T-cell (primary cell): ENCODE results near the gene VSNL1. TPM values are rescaled to one million over a fixed set of nuclear protein-coding genes. Genes with fewer than 3 reads are reported as not detected.

Source experiments
- ATAC-seq, 4 experiments: fragments of 200-7000 bp in 3 of 4; fragments of 150-1000 bp in 1 of 4; cut with Tn5 transposase; replicated peaks in 1 of 4; 1 replicate in 3 of 4; 2 replicates in 1 of 4; pipeline ENCODE4 v1.10.0; 2021; ENCODE audit warnings: moderate library complexity in 3 of 4, mild to moderate bottlenecking in 2 of 4, moderate number of reproducible peaks in 1 of 4
- CTCF ChIA-PET, 2 donors: fragments of 300-600 bp; sonication (Branson Sonifier 250); formaldehyde crosslinking; loops; one replicate each; lab custom pipeline; 2022; ENCODE audit warnings: antibody characterized with exemption in 2 of 2; lab: Charles Lee
- POLR2A ChIA-PET, 2 donors: fragments of 300-600 bp; sonication (Branson Sonifier 250); formaldehyde crosslinking; loops; one replicate each; lab custom pipeline; 2022; ENCODE audit warnings: antibody characterized with exemption in 2 of 2; lab: Charles Lee
- DNase-seq, 35 experiments: peaks; one replicate each; pipeline versions ENCODE4 v3.0.0 to v3.0.0-alpha.2; 2013 to 2023
- H3K27ac ChIP-seq: one replicate; pipeline ENCODE4 v1.5.1; 2013; ENCODE audit warnings: low read length
- H3K27me3 ChIP-seq, 2 experiments: replicated peaks in 1 of 2; 1 replicate in 1 of 2; 2 replicates in 1 of 2; pipeline versions ENCODE4 v1.6.1 to v1.7.0; 2013; ENCODE audit warnings: low read length in 1 of 2, mixed read lengths in 1 of 2; ENCODE audit not compliant: control insufficient read depth in 2 of 2, insufficient read depth in 2 of 2; ENCODE audit errors: extremely low read depth in 1 of 2
- H3K36me3 ChIP-seq, 2 donors: 1 replicate in 1 of 2; 2 replicates in 1 of 2; pipeline versions ENCODE4 v1.6.1 to v1.7.0; 2013; ENCODE audit warnings: low read length in 1 of 2; ENCODE audit not compliant: control insufficient read depth in 2 of 2, insufficient read depth in 1 of 2; ENCODE audit errors: extremely low read depth in 1 of 2
- H3K4me1 ChIP-seq, 2 experiments: 1 replicate in 1 of 2; 2 replicates in 1 of 2; pipeline versions ENCODE4 v1.6.1 to v1.7.0; 2013; ENCODE audit warnings: low read length in 2 of 2, mixed read lengths in 1 of 2; ENCODE audit not compliant: insufficient read depth in 2 of 2, control insufficient read depth in 1 of 2; ENCODE audit errors: extremely low read depth in 1 of 2
- H3K4me3 ChIP-seq, 2 donors: 1 replicate in 1 of 2; 2 replicates in 1 of 2; pipeline versions ENCODE4 v1.5.1 to v1.7.0; 2013; ENCODE audit warnings: mild to moderate bottlenecking in 2 of 2, low read length in 1 of 2, moderate library complexity in 1 of 2; ENCODE audit not compliant: control insufficient read depth in 1 of 2; ENCODE audit errors: extremely low read depth in 1 of 2
- H3K9me3 ChIP-seq: 2 replicates; pipeline ENCODE4 v1.7.0; 2013
- H3K27ac Mint-ChIP-seq, 2 donors: one replicate each; pipeline ENCODE4 v1.8.0; 2020 to 2021; ENCODE audit warnings: mild to moderate bottlenecking in 2 of 2, mixed read lengths in 2 of 2
- H3K27me3 Mint-ChIP-seq, 2 donors: one replicate each; pipeline ENCODE4 v1.8.0; 2021 to 2022; ENCODE audit warnings: mixed read lengths in 2 of 2
- H3K36me3 Mint-ChIP-seq: one replicate; pipeline ENCODE4 v1.8.0; 2021; ENCODE audit warnings: mixed read lengths
- H3K4me1 Mint-ChIP-seq, 3 donors: one replicate each; pipeline ENCODE4 v1.8.0; 2020 to 2022; ENCODE audit warnings: mixed read lengths in 3 of 3, mild to moderate bottlenecking in 1 of 3
- H3K4me3 Mint-ChIP-seq, 3 donors: one replicate each; pipeline ENCODE4 v1.8.0; 2020 to 2022; ENCODE audit warnings: mild to moderate bottlenecking in 3 of 3, mixed read lengths in 3 of 3, moderate library complexity in 3 of 3
- H3K9me3 Mint-ChIP-seq, 3 donors: one replicate each; pipeline ENCODE4 v1.8.0; 2020 to 2022; ENCODE audit warnings: mixed read lengths in 3 of 3
- WGBS: methylation state at CpG from one replicate; pipeline ENCODE4 v1.1.5; 2013; ENCODE audit warnings: missing lambda C conversion rate; ENCODE audit not compliant: insufficient coverage; 5-methylcytosine and 5-hydroxymethylcytosine counted together
- total RNA-seq, 35 experiments: library from RNA in 6 of 35; stranded (reverse) in 6 of 35; fragments of 120-200 nt in 1 of 35; gene quantifications; one replicate each; pipeline versions ENCODE4 v1.2.1 to v1.2.4 and lab custom pipeline; 2013 to 2026

VSNL1 gene
- total RNA-seq, 5 donors from 2014 or later (not counting 1 experiment from before 2014, with no cell fraction given) = 0.22 TPM; not detected in 4

DNA sequence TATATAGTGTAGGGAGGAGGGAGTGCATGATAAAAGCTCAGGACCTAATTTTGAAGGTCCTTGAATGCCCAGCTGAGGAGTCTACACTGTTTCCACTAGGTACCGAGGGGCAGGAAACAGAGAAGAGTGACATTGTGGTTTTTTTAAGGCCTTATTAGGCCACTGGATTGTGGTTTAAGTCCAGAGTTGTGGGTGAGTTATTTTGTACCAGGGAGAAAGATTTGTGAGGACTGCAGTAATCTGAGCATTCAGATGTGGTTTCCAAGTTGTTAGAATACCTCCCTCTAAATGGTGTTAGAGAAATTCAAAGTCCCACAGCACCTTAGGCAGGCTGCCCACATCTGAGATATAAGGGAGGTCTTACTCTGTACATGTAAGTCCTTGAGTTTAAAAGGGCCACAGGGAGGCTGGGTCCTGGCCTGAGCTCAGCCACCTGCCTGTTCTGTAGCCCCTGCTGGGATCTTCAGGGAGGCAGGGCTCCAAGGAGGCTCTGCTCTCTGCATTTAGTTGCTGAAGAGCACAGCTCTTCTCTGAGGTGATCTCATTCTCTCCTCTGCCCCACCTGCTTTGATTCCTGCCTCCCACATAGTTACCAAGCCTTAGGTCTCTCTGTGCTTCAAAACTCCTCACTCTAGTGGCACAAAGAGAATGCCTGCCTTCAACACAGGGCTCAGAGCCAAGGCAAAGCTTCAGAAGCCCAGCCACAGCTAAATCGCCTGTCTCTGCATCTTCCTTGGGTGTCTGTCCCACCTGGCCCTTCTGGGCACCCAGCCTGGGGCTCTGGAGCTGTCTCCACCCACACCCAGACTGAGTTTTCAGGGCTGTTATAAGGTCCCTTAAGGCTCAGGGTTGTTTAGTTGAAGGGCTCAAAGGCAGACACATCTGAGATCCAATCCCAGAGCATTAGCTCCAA lies 88.1 kb downstream of the VSNL1 start:
- no peak overlapping the region for H3K27ac ChIP-seq
- Mint-ChIP-seq H3K36me3 (no peaks in the 10 kb centered on the region), H3K27ac (no peak overlapping the region), H3K27me3 (peaks cover 3 to 10% of the 10 kb centered on the region in 2 donors), H3K4me1 (no peaks in the 10 kb centered on the region), H3K9me3 (no peaks in the 10 kb centered on the region), H3K4me3 (no peak overlapping the region)
- H3K4me3 ChIP-seq = no peak overlapping the region
- POLR2A ChIA-PET = no interaction called here
- H3K36me3 ChIP-seq = no peaks in the 10 kb centered on the region
- CTCF ChIA-PET = interaction anchor here in 1 of 2 donors (1.9 kb wide), 1 partner anchor 17 kb away, joined by 6 read pairs; no protein-coding TSS in a partner anchor
- DNase-seq (no peak), ATAC-seq (no peak)
- no CpG with 5 or more reads among the region's 2 CpGs for WGBS
- peaks cover 0 to 6% of the 10 kb centered on the region in 2 experiments for H3K27me3 ChIP-seq
- H3K9me3 ChIP-seq = no peaks in the 10 kb centered on the region
- no peaks in the 10 kb centered on the region for H3K4me1 ChIP-seq

DNA sequence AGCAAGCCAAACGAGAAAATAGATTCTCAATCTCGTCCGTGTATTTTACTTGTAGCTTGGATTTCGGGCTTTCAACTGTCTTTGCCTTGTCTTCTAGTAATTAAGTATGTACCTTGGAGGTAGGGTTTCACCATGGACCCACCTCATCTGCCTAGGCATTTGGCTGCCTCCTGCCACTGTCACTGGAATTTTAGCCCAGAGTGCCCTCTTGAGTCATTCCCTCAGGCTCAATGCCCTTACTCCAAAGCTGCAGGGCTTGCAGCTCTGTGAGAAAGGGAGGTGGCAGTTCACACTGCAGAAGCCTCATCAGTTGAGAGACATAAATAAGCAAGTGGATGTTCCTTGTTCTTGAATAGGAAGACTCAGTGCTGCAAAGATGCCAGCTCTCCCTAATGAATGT lies 89.6 kb downstream of the VSNL1 start:
- DNase-seq (no peak), ATAC-seq (no peak)
- no peaks in the 10 kb centered on the region for H3K36me3 Mint-ChIP-seq
- no peak overlapping the region for H3K27ac Mint-ChIP-seq
- POLR2A ChIA-PET = no interaction called here
- no CpG with 5 or more reads among the region's 4 CpGs for WGBS
- no peak overlapping the region for H3K4me3 Mint-ChIP-seq
- H3K27me3 ChIP-seq = peaks cover 0 to 6% of the 10 kb centered on the region in 2 experiments
- no peaks in the 10 kb centered on the region for H3K9me3 Mint-ChIP-seq
- no peaks in the 10 kb centered on the region for H3K9me3 ChIP-seq
- H3K4me3 ChIP-seq = no peak overlapping the region
- no peaks in the 10 kb centered on the region for H3K4me1 ChIP-seq
- H3K27ac ChIP-seq = no peak overlapping the region
- no peaks in the 10 kb centered on the region for H3K4me1 Mint-ChIP-seq
- CTCF ChIA-PET = interaction anchor here in 1 of 2 donors (1.9 kb wide), 1 partner anchor 15 kb away, joined by 6 read pairs; no protein-coding TSS in a partner anchor
- H3K36me3 ChIP-seq = no peaks in the 10 kb centered on the region
- H3K27me3 Mint-ChIP-seq = peaks cover 0 to 1% of the 10 kb centered on the region in 2 donors

DNA sequence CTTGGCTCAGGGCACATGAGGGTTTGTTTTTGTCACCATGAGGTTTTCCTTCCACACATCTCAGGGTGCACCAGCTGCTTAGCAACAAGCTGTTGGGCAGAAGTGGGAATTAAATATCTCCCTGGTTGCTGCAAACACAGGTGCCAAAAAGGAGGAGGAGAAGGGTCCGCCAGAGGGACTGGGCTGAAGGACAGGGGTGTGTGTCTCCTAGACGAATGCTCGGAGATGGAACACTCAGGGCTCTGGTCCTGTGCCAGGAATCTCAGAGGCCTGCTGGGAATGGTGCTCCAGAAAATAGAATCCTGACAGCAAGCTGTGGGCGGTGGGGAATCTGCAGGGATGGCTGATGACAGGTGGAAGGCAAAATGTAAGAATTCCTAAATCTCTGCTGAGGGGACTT lies 94.5 kb downstream of the VSNL1 start:
- Histone ChIP-seq H3K4me3 (no peak overlapping the region), H3K36me3 (no peaks in the 10 kb centered on the region), H3K9me3 (no peaks in the 10 kb centered on the region), H3K4me1 (no peaks in the 10 kb centered on the region), H3K27ac (no peak overlapping the region), H3K27me3 (peaks cover 0 to 12% of the 10 kb centered on the region in 2 experiments)
- Mint-ChIP-seq H3K4me1 (no peaks in the 10 kb centered on the region), H3K36me3 (no peaks in the 10 kb centered on the region), H3K4me3 (no peak overlapping the region), H3K27ac (no peak overlapping the region), H3K27me3 (peaks cover 0 to 3% of the 10 kb centered on the region in 2 donors), H3K9me3 (no peaks in the 10 kb centered on the region)
- CTCF ChIA-PET = interaction anchor here in 1 of 2 donors (1.3 kb wide), 1 partner anchor 11 kb away, joined by 5 read pairs; no protein-coding TSS in a partner anchor
- no peak for DNase-seq
- 86% methylated on average over 3 of the region's 4 CpGs for WGBS
- ATAC-seq = no peak
- POLR2A ChIA-PET = no interaction called here

DNA sequence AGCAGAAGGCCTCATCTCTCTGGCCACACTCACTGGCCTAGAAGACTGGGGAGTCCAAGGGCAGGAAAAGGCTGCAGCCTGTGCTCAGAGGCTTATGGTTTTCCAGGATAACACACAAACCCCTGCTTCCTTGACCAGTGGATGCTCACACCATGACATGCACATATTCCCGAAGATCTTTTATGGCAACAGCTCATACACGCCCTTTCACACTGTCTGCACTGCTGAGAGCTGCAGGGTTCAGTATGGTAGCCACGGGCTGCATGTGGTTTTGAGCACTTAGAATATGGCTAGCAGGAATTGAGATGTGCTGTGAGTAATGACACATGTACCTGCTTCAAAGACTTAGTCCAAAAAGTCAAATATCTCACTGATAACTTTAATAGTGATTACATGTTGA lies 95.8 kb downstream of the VSNL1 start:
- no peaks in the 10 kb centered on the region for H3K4me1 ChIP-seq
- Mint-ChIP-seq H3K9me3 (no peaks in the 10 kb centered on the region), H3K36me3 (no peaks in the 10 kb centered on the region), H3K27ac (no peak overlapping the region), H3K4me1 (no peaks in the 10 kb centered on the region), H3K4me3 (no peak overlapping the region), H3K27me3 (peaks cover 0 to 3% of the 10 kb centered on the region in 2 donors)
- H3K36me3 ChIP-seq = no peaks in the 10 kb centered on the region
- ATAC-seq = no peak
- no peak overlapping the region for H3K4me3 ChIP-seq
- no peak for DNase-seq
- H3K27ac ChIP-seq = no peak overlapping the region
- ChIA-PET CTCF (interaction anchor here in 1 of 2 donors (1.2 kb wide), 1 partner anchor 9 kb away, joined by 3 read pairs; no protein-coding TSS in a partner anchor), POLR2A (no interaction called here)
- 93% methylated on average over 2 of the region's 3 CpGs for WGBS
- peaks cover 0 to 12% of the 10 kb centered on the region in 2 experiments for H3K27me3 ChIP-seq
- H3K9me3 ChIP-seq = no peaks in the 10 kb centered on the region

DNA sequence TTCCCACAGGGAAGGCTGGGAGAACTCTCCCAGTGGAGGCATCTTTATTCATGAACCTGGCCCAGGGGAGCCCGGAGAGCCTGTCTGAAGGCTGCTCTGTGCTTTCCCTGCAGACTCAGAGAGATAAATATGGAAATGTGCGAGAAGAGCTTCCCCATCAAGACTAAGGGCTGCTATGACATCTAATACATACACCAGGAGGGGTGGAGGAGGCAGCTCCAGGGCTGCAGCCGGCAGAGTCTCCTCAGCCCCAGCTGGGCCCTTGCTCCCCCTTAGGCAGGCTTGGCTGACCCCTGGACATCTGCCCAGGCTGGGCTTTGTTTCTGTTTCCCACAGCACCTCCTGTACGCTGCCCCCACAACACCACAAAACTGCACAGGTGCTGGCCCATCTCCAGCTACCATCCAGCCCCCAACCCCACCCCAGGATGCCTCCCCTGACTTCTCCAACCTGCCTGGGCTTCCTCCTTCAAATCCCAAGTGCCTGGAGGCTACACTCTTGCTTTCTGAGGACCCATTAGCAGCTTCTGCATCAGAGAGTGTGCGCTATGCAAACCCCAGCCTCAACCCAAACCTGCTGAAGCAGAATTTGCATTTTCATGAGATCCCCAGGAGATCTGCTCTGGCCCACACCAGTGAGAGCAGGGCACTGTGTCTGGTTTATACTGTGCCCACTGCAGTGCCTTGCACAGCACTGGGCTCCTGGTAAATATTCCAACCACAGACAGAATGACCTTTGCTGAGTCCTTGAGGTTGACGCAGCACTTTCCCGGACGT lies 96.8 kb downstream of the VSNL1 start:
- H3K9me3 Mint-ChIP-seq = no peaks in the 10 kb centered on the region
- H3K4me3 Mint-ChIP-seq = no peak overlapping the region
- H3K27me3 Mint-ChIP-seq = peaks cover 0 to 3% of the 10 kb centered on the region in 2 donors
- WGBS = 79% methylated on average over 4 of the region's 8 CpGs
- ATAC-seq (no peak), DNase-seq (no peak)
- no peaks in the 10 kb centered on the region for H3K4me1 Mint-ChIP-seq
- ChIA-PET CTCF (no interaction called here), POLR2A (no interaction called here)
- no peak overlapping the region for H3K4me3 ChIP-seq
- H3K27me3 ChIP-seq = peaks cover 0 to 12% of the 10 kb centered on the region in 2 experiments
- H3K36me3 ChIP-seq = no peaks in the 10 kb centered on the region
- no peak overlapping the region for H3K27ac Mint-ChIP-seq
- no peaks in the 10 kb centered on the region for H3K36me3 Mint-ChIP-seq
- H3K27ac ChIP-seq = no peak overlapping the region
- H3K4me1 ChIP-seq = no peaks in the 10 kb centered on the region
- no peaks in the 10 kb centered on the region for H3K9me3 ChIP-seq

DNA sequence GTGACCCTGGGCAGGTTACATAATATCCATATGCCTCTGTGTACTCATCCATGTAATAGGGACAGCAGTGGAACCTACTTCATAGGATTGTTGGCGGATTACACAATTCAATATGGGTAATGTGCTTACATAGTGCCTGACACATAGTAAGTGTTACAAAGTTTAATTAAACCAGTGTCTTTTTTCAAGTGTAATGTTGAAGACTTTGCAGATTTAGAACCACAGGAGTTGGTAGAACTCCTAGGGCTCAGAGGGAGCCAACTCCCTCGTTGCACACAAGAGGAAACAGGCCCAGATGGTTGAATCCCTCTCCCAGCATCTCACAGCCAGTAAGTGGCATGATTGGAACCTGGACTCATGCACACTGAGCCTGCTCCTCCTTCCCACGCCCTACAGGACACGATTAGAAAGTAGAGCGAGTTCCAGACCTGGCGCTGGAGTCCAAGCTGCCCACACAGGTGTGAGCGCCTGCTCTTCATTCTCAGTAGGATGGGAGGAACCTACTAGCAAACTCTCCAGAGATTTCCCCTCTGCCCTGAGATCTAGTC lies 97.8 kb downstream of the VSNL1 start:
- H3K4me1 ChIP-seq = no peaks in the 10 kb centered on the region
- Mint-ChIP-seq H3K36me3 (no peaks in the 10 kb centered on the region), H3K4me3 (no peak overlapping the region), H3K9me3 (no peaks in the 10 kb centered on the region), H3K27ac (no peak overlapping the region), H3K4me1 (no peaks in the 10 kb centered on the region), H3K27me3 (peaks cover 0 to 3% of the 10 kb centered on the region in 2 donors)
- DNase-seq (no peak), ATAC-seq (no peak)
- H3K27me3 ChIP-seq = peaks cover 0 to 12% of the 10 kb centered on the region in 2 experiments
- H3K9me3 ChIP-seq = no peaks in the 10 kb centered on the region
- H3K4me3 ChIP-seq = no peak overlapping the region
- no peak overlapping the region for H3K27ac ChIP-seq
- CTCF ChIA-PET = no interaction called here
- WGBS = 72% methylated on average over 5 of the region's 7 CpGs
- no peaks in the 10 kb centered on the region for H3K36me3 ChIP-seq
- POLR2A ChIA-PET = no interaction called here
